ENCODE measurements around the gene ZNF575. TPM values are rescaled to one million over a fixed set of nuclear protein-coding genes. Genes with fewer than 3 reads are reported as not detected.

ZNF575 gene
- total RNA-seq, 2 experiments from 2014 or later = 2.0 TPM; not detected in 1

- Histone ChIP-seq H3K4me2 (ENCODE audit: low read length) (peak overlapping the region; percentile 78), H3K4me3 (ENCODE audit: low read depth, low read length, poor library complexity, severe bottlenecking) (peak overlapping the region; percentile 89), H4K20me1 (ENCODE audit: insufficient read depth, low read length) (no peaks in the 10 kb centered on the region), H3K9me3 (ENCODE audit: low read length) (no peaks in the 10 kb centered on the region), H3K4me1 (ENCODE audit: insufficient read depth, low read length, poor library complexity, severe bottlenecking) (peaks cover 15% of the 10 kb centered on the region), H2AFZ (ENCODE audit: low read length) (peak overlapping the region; percentile 96), H3K36me3 (ENCODE audit: insufficient read depth, low read length) (peaks cover 10% of the 10 kb centered on the region), H3K9me2 (ENCODE audit: insufficient read depth, low read length) (no peaks in the 10 kb centered on the region), H3K79me2 (ENCODE audit: insufficient read depth, low read depth, low read length) (peaks cover 11% of the 10 kb centered on the region; the same call in 1 of the 2 replicates), H3K27ac (ENCODE audit: low read depth, low read length, poor library complexity, severe bottlenecking) (no peak overlapping the region)
- intact Hi-C loops (cut with micrococcal nuclease; ENCODE audit: unreplicated experiment) = loop anchor here (1.0 kb wide), 1 partner anchor 20 kb away; the partner anchor contains the start of genes IRGQ and ZNF576
- TF ChIP-seq EZH2phosphoT487 (IDR thresholded peaks at IDR 0.05; ENCODE audit: borderline replicate concordance, low read depth, low read length) = no peak
- TF ChIP-seq, protein P1, sequence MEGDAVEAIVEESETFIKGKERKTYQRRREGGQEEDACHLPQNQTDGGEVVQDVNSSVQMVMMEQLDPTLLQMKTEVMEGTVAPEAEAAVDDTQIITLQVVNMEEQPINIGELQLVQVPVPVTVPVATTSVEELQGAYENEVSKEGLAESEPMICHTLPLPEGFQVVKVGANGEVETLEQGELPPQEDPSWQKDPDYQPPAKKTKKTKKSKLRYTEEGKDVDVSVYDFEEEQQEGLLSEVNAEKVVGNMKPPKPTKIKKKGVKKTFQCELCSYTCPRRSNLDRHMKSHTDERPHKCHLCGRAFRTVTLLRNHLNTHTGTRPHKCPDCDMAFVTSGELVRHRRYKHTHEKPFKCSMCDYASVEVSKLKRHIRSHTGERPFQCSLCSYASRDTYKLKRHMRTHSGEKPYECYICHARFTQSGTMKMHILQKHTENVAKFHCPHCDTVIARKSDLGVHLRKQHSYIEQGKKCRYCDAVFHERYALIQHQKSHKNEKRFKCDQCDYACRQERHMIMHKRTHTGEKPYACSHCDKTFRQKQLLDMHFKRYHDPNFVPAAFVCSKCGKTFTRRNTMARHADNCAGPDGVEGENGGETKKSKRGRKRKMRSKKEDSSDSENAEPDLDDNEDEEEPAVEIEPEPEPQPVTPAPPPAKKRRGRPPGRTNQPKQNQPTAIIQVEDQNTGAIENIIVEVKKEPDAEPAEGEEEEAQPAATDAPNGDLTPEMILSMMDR (conservative IDR thresholded peaks at IDR 0.05; ENCODE audit: low read length) = no peak
- no peak for DNase-seq (ENCODE audit: low spot score)
- ChIA-PET CTCF (ENCODE audit: unreplicated experiment) (no interaction called here), POLR2A (interaction anchor here (1.0 kb wide), 1 partner anchor 8 kb away, joined by 4 read pairs; no protein-coding TSS in a partner anchor)
- no TSS peak for BruUV-seq (replicated peaks)
Observed at GRCh38 chr19:43575955-43576878, 43.2 kb downstream of the ZNF575 start.

GRCh38 chr19:43578787-43579186 is 45.8 kb downstream of the ZNF575 start:
- BruUV-seq (replicated peaks) = no TSS peak
- no peak for TF ChIP-seq EZH2phosphoT487 (IDR thresholded peaks at IDR 0.05; ENCODE audit: borderline replicate concordance, low read depth, low read length)
- TF ChIP-seq, protein P1 (conservative IDR thresholded peaks at IDR 0.05; ENCODE audit: low read length) = no peak
- CTCF ChIA-PET (ENCODE audit: unreplicated experiment) = no interaction called here
- H3K9me3 ChIP-seq (ENCODE audit: low read length) = no peaks in the 10 kb centered on the region
- H2AFZ ChIP-seq (ENCODE audit: low read length) = no peak overlapping the region
- no peak overlapping the region for H3K4me3 ChIP-seq (ENCODE audit: low read depth, low read length, poor library complexity, severe bottlenecking)
- H3K79me2 ChIP-seq (ENCODE audit: insufficient read depth, low read depth, low read length) = peaks cover 11% of the 10 kb centered on the region; the same call in 1 of the 2 replicates
- no peaks in the 10 kb centered on the region for H4K20me1 ChIP-seq (ENCODE audit: insufficient read depth, low read length)
- no peaks in the 10 kb centered on the region for H3K9me2 ChIP-seq (ENCODE audit: insufficient read depth, low read length)
- DNase-seq (ENCODE audit: low spot score) = no peak
- POLR2A ChIA-PET = no interaction called here
- H3K27ac ChIP-seq (ENCODE audit: low read depth, low read length, poor library complexity, severe bottlenecking) = no peak overlapping the region
- H3K4me1 ChIP-seq (ENCODE audit: insufficient read depth, low read length, poor library complexity, severe bottlenecking) = peaks cover 19% of the 10 kb centered on the region
- intact Hi-C loops (cut with micrococcal nuclease; ENCODE audit: unreplicated experiment) = no loop called here
- H3K36me3 ChIP-seq (ENCODE audit: insufficient read depth, low read length) = no peaks in the 10 kb centered on the region
- H3K4me2 ChIP-seq (ENCODE audit: low read length) = no peak overlapping the region

DNA sequence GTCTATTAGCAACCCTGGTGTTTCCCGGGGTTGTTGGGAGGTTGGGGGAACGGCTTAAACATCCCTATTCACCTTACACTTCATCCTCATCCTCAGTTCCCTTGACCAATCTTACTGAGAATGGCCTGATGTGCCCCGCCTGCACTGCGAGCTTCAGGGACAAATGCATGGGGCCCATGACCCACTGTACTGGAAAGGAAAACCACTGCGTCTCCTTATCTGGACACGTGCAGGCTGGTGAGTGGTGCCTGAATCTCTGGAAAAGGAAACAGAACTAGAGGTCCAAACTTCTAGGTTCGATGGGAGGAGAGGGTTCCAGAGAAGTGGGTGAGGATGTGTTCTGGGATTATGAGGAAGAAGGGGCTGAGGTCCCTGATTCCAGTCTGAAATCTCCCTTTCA is 48.5 kb downstream of the ZNF575 start:
- ChIA-PET CTCF (ENCODE audit: unreplicated experiment) (no interaction called here), POLR2A (no interaction called here)
- no TSS peak for BruUV-seq (replicated peaks)
- intact Hi-C loops (cut with micrococcal nuclease; ENCODE audit: unreplicated experiment) = no loop called here
- Histone ChIP-seq H3K4me1 (ENCODE audit: insufficient read depth, low read length, poor library complexity, severe bottlenecking) (peaks cover 7% of the 10 kb centered on the region), H3K4me3 (ENCODE audit: low read depth, low read length, poor library complexity, severe bottlenecking) (no peak overlapping the region), H2AFZ (ENCODE audit: low read length) (no peak overlapping the region), H3K4me2 (ENCODE audit: low read length) (no peak overlapping the region), H3K9me2 (ENCODE audit: insufficient read depth, low read length) (no peaks in the 10 kb centered on the region), H3K9me3 (ENCODE audit: low read length) (no peaks in the 10 kb centered on the region), H3K36me3 (ENCODE audit: insufficient read depth, low read length) (no peaks in the 10 kb centered on the region), H3K79me2 (ENCODE audit: insufficient read depth, low read depth, low read length) (no peaks in the 10 kb centered on the region), H3K27ac (ENCODE audit: low read depth, low read length, poor library complexity, severe bottlenecking) (no peak overlapping the region), H4K20me1 (ENCODE audit: insufficient read depth, low read length) (no peaks in the 10 kb centered on the region)
- no peak for DNase-seq (ENCODE audit: low spot score)
- TF ChIP-seq, protein P1 (conservative IDR thresholded peaks at IDR 0.05; ENCODE audit: low read length) = no peak
- TF ChIP-seq EZH2phosphoT487 (IDR thresholded peaks at IDR 0.05; ENCODE audit: borderline replicate concordance, low read depth, low read length) = no peak

Measured in OCI-LY7 (cell line).